GM21526 (cell line): ENCODE results near the gene PLXDC2.

Experiments
- ATAC-seq: cut with Tn5 transposase; IDR thresholded peaks from one replicate; pipeline ENCODE4 v1.9.1; 2021; ENCODE audit warnings: moderate library complexity; ENCODE audit not compliant: unreplicated experiment, low FRiP score

PLXDC2 gene

GRCh38 chr10:20237091-20237570 is 420.9 kb downstream of the PLXDC2 start:
- ATAC-seq: no peak

- ATAC-seq: no peak
Observed at GRCh38 chr10:20237586-20237985, 421.4 kb downstream of the PLXDC2 start.

GRCh38 chr10:20240643-20241042 is 424.4 kb downstream of the PLXDC2 start:
- ATAC-seq: no peak

GRCh38 chr10:20247454-20247853 is 431.2 kb downstream of the PLXDC2 start:
- no peak for ATAC-seq

- ATAC-seq: no peak
Observed at GRCh38 chr10:20247891-20248708, 431.9 kb downstream of the PLXDC2 start.

GRCh38 chr10:20254078-20254477 is 437.8 kb downstream of the PLXDC2 start:
- no peak for ATAC-seq

- no peak for ATAC-seq
Observed at GRCh38 chr10:20254497-20254896, 438.3 kb downstream of the PLXDC2 start.

GRCh38 chr10:20256969-20257368 is 440.7 kb downstream of the PLXDC2 start:
- no peak for ATAC-seq

- no peak for ATAC-seq
Observed at GRCh38 chr10:20257422-20257821, 441.2 kb downstream of the PLXDC2 start.

GRCh38 chr10:20265146-20265545 is 448.9 kb downstream of the PLXDC2 start:
- ATAC-seq: no peak

GRCh38 chr10:20267734-20268133 is 451.5 kb downstream of the PLXDC2 start:
- no peak for ATAC-seq

- ATAC-seq: no peak
Observed at GRCh38 chr10:20271490-20271889, 455.3 kb downstream of the PLXDC2 start.

- ATAC-seq: no peak
Observed at GRCh38 chr10:20272608-20273007, 456.4 kb downstream of the PLXDC2 start.

GRCh38 chr10:20274571-20274970 is 458.3 kb downstream of the PLXDC2 start:
- no peak for ATAC-seq

- ATAC-seq: no peak
Observed at GRCh38 chr10:20276127-20276979, 460.1 kb downstream of the PLXDC2 start.

- ATAC-seq: no peak
Observed at GRCh38 chr10:20277820-20278219, 461.6 kb downstream of the PLXDC2 start.

GRCh38 chr10:20281579-20281978 is 465.3 kb downstream of the PLXDC2 start:
- no peak for ATAC-seq

- no peak for ATAC-seq
Observed at GRCh38 chr10:20287586-20287985, 471.4 kb downstream of the PLXDC2 start.

GRCh38 chr10:20288060-20288459 is 471.8 kb downstream of the PLXDC2 start:
- ATAC-seq: no peak

GRCh38 chr10:20289070-20289828 is 473.0 kb downstream of the PLXDC2 start:
- ATAC-seq: no peak

GRCh38 chr10:20298417-20298816 is 482.2 kb downstream of the PLXDC2 start:
- ATAC-seq: no peak
